Stomach (tissue), 4 donors: ENCODE results near the gene TGM3.

Experiments used
- CTCF ChIP-seq, 7 experiments: fragments of 450-650 bp in 4 of 7; fragments of 200-600 bp in 3 of 7; sonication (generic) in 3 of 7; IDR thresholded peaks; one replicate each; pipeline ENCODE4 v1.5.1; 2016 to 2019; ENCODE audit warnings: antibody characterized with exemption in 7 of 7, control low read depth in 2 of 7, mild to moderate bottlenecking in 1 of 7
- EP300 ChIP-seq: sonication (generic); formaldehyde crosslinking; IDR thresholded peaks from one replicate; pipeline ENCODE4 v1.6.1; 2017; ENCODE audit warnings: antibody characterized with exemption
- POLR2A ChIP-seq, 4 donors: fragments of 450-650 bp; IDR thresholded peaks; one replicate each; pipeline ENCODE4 v1.6.1; 2016; ENCODE audit warnings: antibody characterized with exemption in 4 of 4, control low read depth in 2 of 4, mild to moderate bottlenecking in 1 of 4, moderate library complexity in 1 of 4
- POLR2AphosphoS5 ChIP-seq, 3 donors: sonication (generic); formaldehyde crosslinking; IDR thresholded peaks; one replicate each; pipeline ENCODE4 v1.6.1; 2016; ENCODE audit warnings: antibody characterized with exemption in 3 of 3

GRCh38 chr20:2357114-2357513 lies 61.3 kb downstream of the TGM3 start:
- no peak for TF ChIP-seq CTCF (IDR thresholded peaks at IDR 0.05)
- TF ChIP-seq POLR2A (IDR thresholded peaks at IDR 0.05), result no peak
- TF ChIP-seq POLR2AphosphoS5 (IDR thresholded peaks at IDR 0.05), result no peak
- no peak for TF ChIP-seq EP300
